NCI-H1436 treated with DMSO at 0.1 percent for 48 hours (cell line): Measurements from ENCODE around the gene MSL2.
"Not testable (repeated sequence)": the region's sequence is repeated elsewhere in the genome, so short reads cannot be mapped to it uniquely, and the experiment has no call there.

Experiments
- DNase-seq: peaks from one replicate; lab custom pipeline; 2025; lab: John Stamatoyannopoulos, UW

Gene MSL2

GRCh38 chr3:136196064-136196400 lies at the start of gene MSL2:
Gene MSL2, minus strand, starts transcription at chr3:136196335. Its CDS starts 1,222 bp downstream, at chr3:136195113.
- no peak for DNase-seq

GRCh38 chr3:136245691-136246090 lies 49.6 kb upstream of the MSL2 start:
- no peak for DNase-seq

- no peak for DNase-seq
These were observed 43.0 kb upstream of the MSL2 start for GRCh38 chr3:136239094-136239493.

GRCh38 chr3:136237961-136238649 lies 42.0 kb upstream of the MSL2 start:
- no peak for DNase-seq

- no peak for DNase-seq
These were observed 41.0 kb upstream of the MSL2 start for GRCh38 chr3:136237103-136237502.

GRCh38 chr3:136236109-136236508 lies 40.0 kb upstream of the MSL2 start:
- no peak for DNase-seq

GRCh38 chr3:136235545-136235944 lies 39.4 kb upstream of the MSL2 start:
- no peak for DNase-seq

GRCh38 chr3:136232413-136232812 lies 36.3 kb upstream of the MSL2 start:
- DNase-seq: no peak

GRCh38 chr3:136222746-136223145 lies 26.6 kb upstream of the MSL2 start:
- not testable (repeated sequence) for DNase-seq

GRCh38 chr3:136211547-136211946 lies 15.4 kb upstream of the MSL2 start:
- no peak for DNase-seq

GRCh38 chr3:136209921-136210320 lies 13.8 kb upstream of the MSL2 start:
- no peak for DNase-seq

GRCh38 chr3:136207489-136208115 lies 11.5 kb upstream of the MSL2 start:
- no peak for DNase-seq

- not testable (repeated sequence) for DNase-seq
These were observed 3.1 kb upstream of the MSL2 start for GRCh38 chr3:136199219-136199618.

GRCh38 chr3:136198462-136199078 lies 2.4 kb upstream of the MSL2 start:
- not testable (repeated sequence) for DNase-seq

GRCh38 chr3:136197159-136197793 lies 1.1 kb upstream of the MSL2 start:
- DNase-seq: no peak

GRCh38 chr3:136196401-136197158 lies 445 bp upstream of the MSL2 start:
- DNase-seq: peak; percentile 99

- no peak for DNase-seq
These were observed 674 bp downstream of the MSL2 start for GRCh38 chr3:136195258-136196063.

- no peak for DNase-seq
These were observed 1.5 kb downstream of the MSL2 start for GRCh38 chr3:136194409-136195257.

GRCh38 chr3:136193278-136194054 lies 2.7 kb downstream of the MSL2 start:
- DNase-seq: no peak

GRCh38 chr3:136192831-136193230 lies 3.3 kb downstream of the MSL2 start:
- no peak for DNase-seq
